ENCODE measurements around the gene INPP4A. TPM values are rescaled to one million over a fixed set of nuclear protein-coding genes. Genes with fewer than 3 reads are reported as not detected.
A peak's percentile ranks its signal among the peaks of the same experiment; 100 is the strongest.

Gene INPP4A
- total RNA-seq, 1 experiment from 2014 or later: 26.7 TPM

GRCh38 chr2:98483257-98483861 lies 38.7 kb downstream of the INPP4A start:
- peaks cover 16% of the 10 kb centered on the region for H3K36me3 Mint-ChIP-seq (ENCODE audit: insufficient read depth, unreplicated experiment)
- H3K27ac Mint-ChIP-seq (ENCODE audit: unreplicated experiment): peak overlapping the region; percentile 45
- H3K9me3 Mint-ChIP-seq (ENCODE audit: low read depth, unreplicated experiment): no peaks in the 10 kb centered on the region
- BruUV-seq (replicated peaks): no TSS peak
- no peaks in the 10 kb centered on the region for H3K27me3 Mint-ChIP-seq (ENCODE audit: unreplicated experiment)
- DNase-seq: peak; percentile 73
- H3K4me3 Mint-ChIP-seq (ENCODE audit: low read depth, unreplicated experiment): peak overlapping the region; percentile 27
- TF ChIP-seq CTCF (IDR thresholded peaks at IDR 0.05; ENCODE audit: unreplicated experiment): no peak
- intact Hi-C loops (cut with micrococcal nuclease; ENCODE audit: unreplicated experiment): loop anchor here (5.0 kb wide), 2 partner anchors 36 to 71 kb away; no protein-coding TSS in a partner anchor
- H3K4me1 Mint-ChIP-seq (ENCODE audit: low read depth, unreplicated experiment): peaks cover 86% of the 10 kb centered on the region
- CTCF ChIA-PET: no interaction called here

DNA sequence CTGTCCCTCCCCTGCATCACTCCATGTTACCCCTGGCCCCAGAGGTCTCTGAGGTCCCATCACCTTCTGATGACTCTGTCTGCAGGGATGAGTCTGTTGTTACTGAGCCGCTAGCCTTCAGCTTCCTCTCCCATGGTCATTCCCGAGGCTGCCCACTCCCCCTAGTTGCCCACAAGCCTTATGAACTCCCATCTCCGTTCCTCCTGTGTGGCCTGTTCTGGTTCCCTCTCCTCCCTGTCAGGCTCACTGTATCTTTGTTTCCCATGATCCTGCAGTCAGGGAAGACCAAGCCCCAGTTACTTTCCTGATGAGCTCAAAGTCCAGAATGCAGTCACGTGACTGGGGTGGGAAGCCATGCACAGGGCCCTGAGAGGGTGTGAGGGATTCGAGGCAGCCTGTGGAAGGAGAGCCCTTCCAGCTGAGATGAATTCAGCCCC lies 39.5 kb downstream of the INPP4A start:
- peak; percentile 22 for DNase-seq
- H3K36me3 Mint-ChIP-seq (ENCODE audit: insufficient read depth, unreplicated experiment): peaks cover 16% of the 10 kb centered on the region
- peaks cover 84% of the 10 kb centered on the region for H3K4me1 Mint-ChIP-seq (ENCODE audit: low read depth, unreplicated experiment)
- H3K27ac Mint-ChIP-seq (ENCODE audit: unreplicated experiment): peak overlapping the region; percentile 45
- H3K9me3 Mint-ChIP-seq (ENCODE audit: low read depth, unreplicated experiment): no peaks in the 10 kb centered on the region
- intact Hi-C loops (cut with micrococcal nuclease; ENCODE audit: unreplicated experiment): loop anchor here (5.0 kb wide), 2 partner anchors 37 to 72 kb away; no protein-coding TSS in a partner anchor
- CTCF ChIA-PET: no interaction called here
- peak overlapping the region; percentile 27 for H3K4me3 Mint-ChIP-seq (ENCODE audit: low read depth, unreplicated experiment)
- no peak for TF ChIP-seq CTCF (IDR thresholded peaks at IDR 0.05; ENCODE audit: unreplicated experiment)
- H3K27me3 Mint-ChIP-seq (ENCODE audit: unreplicated experiment): no peaks in the 10 kb centered on the region
- BruUV-seq (replicated peaks): no TSS peak

- no TSS peak for BruUV-seq (replicated peaks)
- intact Hi-C loops (cut with micrococcal nuclease; ENCODE audit: unreplicated experiment): loop anchor here (5.0 kb wide), 2 partner anchors 38 to 73 kb away; no protein-coding TSS in a partner anchor
- Mint-ChIP-seq H3K9me3 (ENCODE audit: low read depth, unreplicated experiment) (no peaks in the 10 kb centered on the region), H3K27ac (ENCODE audit: unreplicated experiment) (no peak overlapping the region), H3K4me1 (ENCODE audit: low read depth, unreplicated experiment) (peaks cover 78% of the 10 kb centered on the region), H3K36me3 (ENCODE audit: insufficient read depth, unreplicated experiment) (peaks cover 16% of the 10 kb centered on the region), H3K27me3 (ENCODE audit: unreplicated experiment) (no peaks in the 10 kb centered on the region), H3K4me3 (ENCODE audit: low read depth, unreplicated experiment) (no peak overlapping the region)
- no peak for TF ChIP-seq CTCF (IDR thresholded peaks at IDR 0.05; ENCODE audit: unreplicated experiment)
- DNase-seq: no peak
- CTCF ChIA-PET: no interaction called here
These were observed 40.2 kb downstream of the INPP4A start for GRCh38 chr2:98484652-98485452.

- Mint-ChIP-seq H3K27me3 (ENCODE audit: unreplicated experiment) (no peaks in the 10 kb centered on the region), H3K4me1 (ENCODE audit: low read depth, unreplicated experiment) (peaks cover 72% of the 10 kb centered on the region), H3K36me3 (ENCODE audit: insufficient read depth, unreplicated experiment) (peaks cover 16% of the 10 kb centered on the region), H3K4me3 (ENCODE audit: low read depth, unreplicated experiment) (no peak overlapping the region), H3K9me3 (ENCODE audit: low read depth, unreplicated experiment) (no peaks in the 10 kb centered on the region), H3K27ac (ENCODE audit: unreplicated experiment) (no peak overlapping the region)
- DNase-seq: no peak
- no peak for TF ChIP-seq CTCF (IDR thresholded peaks at IDR 0.05; ENCODE audit: unreplicated experiment)
- BruUV-seq (replicated peaks): no TSS peak
- intact Hi-C loops (cut with micrococcal nuclease; ENCODE audit: unreplicated experiment): no loop called here
- CTCF ChIA-PET: no interaction called here
These were observed 40.7 kb downstream of the INPP4A start for GRCh38 chr2:98485453-98485755.
